Activated naive CD4-positive, alpha-beta T cell treated with anti-CD3 and anti-CD28 coated beads for 36 hours (primary cell): ENCODE data around the gene MCU. TPM values are rescaled to one million over a fixed set of nuclear protein-coding genes. Genes with fewer than 3 reads are reported as not detected.

Source experiments
- CTCF ChIA-PET: fragments of 350-600 bp; sonication (Branson Sonifier 250); formaldehyde crosslinking; loops from one replicate; lab custom pipeline; 2021; ENCODE audit warnings: antibody characterized with exemption; lab: Charles Lee
- DNase-seq: peaks from one replicate; pipeline ENCODE4 v3.0.0-alpha.2; 2020
- H3K27ac Mint-ChIP-seq: one replicate; pipeline ENCODE4 v1.8.0; 2021; ENCODE audit warnings: mild to moderate bottlenecking, mixed read lengths
- H3K27me3 Mint-ChIP-seq: one replicate; pipeline ENCODE4 v1.8.0; 2021; ENCODE audit warnings: low read depth, mixed read lengths
- H3K36me3 Mint-ChIP-seq: one replicate; pipeline ENCODE4 v1.8.0; 2021; ENCODE audit warnings: low read depth, mixed read lengths
- H3K4me1 Mint-ChIP-seq: one replicate; pipeline ENCODE4 v1.8.0; 2021; ENCODE audit warnings: low read depth, mixed read lengths
- H3K4me3 Mint-ChIP-seq: one replicate; pipeline ENCODE4 v1.8.0; 2021; ENCODE audit warnings: mild to moderate bottlenecking, moderate library complexity, mixed read lengths
- H3K9me3 Mint-ChIP-seq: one replicate; pipeline ENCODE4 v1.8.0; 2021; ENCODE audit warnings: mixed read lengths
- intact Hi-C: fragments of 100-400 bp; cut with micrococcal nuclease; formaldehyde crosslinking; loops from one replicate; pipeline ENCODE4 v1.15.1; 2023
- total RNA-seq, 2 experiments: library from RNA; stranded (reverse); gene quantifications; one replicate each; pipeline ENCODE4 v1.2.3, GENCODE V29; 2021

Gene MCU
- total RNA-seq, 2 experiments from 2014 or later, result 23.6 to 25.6 TPM

DNA sequence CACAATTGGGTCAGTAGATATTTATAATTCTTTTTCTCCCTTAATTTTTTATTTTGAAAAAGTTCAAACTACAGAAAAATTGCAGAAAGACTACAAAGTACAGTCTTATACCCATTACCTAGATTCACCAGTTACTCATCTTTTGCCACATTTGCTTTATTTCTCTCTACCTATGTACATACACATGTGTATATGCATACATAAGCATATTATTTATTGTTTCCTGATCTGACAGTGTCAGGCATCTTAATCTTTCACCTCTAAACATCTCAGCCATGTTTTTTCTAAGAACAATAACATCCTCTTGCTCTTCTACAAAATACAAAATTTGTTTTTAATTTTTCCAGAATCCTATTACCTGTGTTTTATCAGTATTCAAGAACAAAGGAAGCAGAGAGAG, 133.2 kb downstream of the MCU start:
- Mint-ChIP-seq H3K27ac (no peak overlapping the region), H3K9me3 (peaks cover 3% of the 10 kb centered on the region), H3K4me1 (no peaks in the 10 kb centered on the region), H3K4me3 (no peak overlapping the region), H3K27me3 (no peaks in the 10 kb centered on the region), H3K36me3 (no peaks in the 10 kb centered on the region)
- no peak for DNase-seq
- intact Hi-C loops, result no loop called here
- CTCF ChIA-PET, result no interaction called here

DNA sequence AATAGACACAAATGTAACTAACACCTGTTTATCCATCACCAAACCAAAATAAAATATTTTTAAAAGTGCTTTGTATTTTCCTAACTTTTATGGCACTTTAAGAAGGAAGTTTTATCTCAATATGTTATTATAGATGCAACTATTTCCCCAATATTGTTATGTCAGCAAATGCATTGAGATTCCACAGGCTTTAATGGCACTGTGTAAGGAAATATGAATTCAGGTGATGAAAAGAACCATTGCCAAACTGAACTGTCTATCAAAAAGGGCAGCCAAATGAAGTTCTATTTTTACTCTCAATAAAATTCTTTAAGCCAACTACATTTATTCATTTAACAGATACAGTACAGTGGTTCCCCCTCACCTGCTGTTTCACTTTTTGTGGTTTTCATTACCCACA, 134.4 kb downstream of the MCU start:
- Mint-ChIP-seq H3K9me3 (peaks cover 3% of the 10 kb centered on the region), H3K4me1 (no peaks in the 10 kb centered on the region), H3K36me3 (no peaks in the 10 kb centered on the region), H3K27ac (no peak overlapping the region), H3K4me3 (no peak overlapping the region), H3K27me3 (no peaks in the 10 kb centered on the region)
- DNase-seq, result no peak
- CTCF ChIA-PET, result no interaction called here
- intact Hi-C loops, result no loop called here

DNA sequence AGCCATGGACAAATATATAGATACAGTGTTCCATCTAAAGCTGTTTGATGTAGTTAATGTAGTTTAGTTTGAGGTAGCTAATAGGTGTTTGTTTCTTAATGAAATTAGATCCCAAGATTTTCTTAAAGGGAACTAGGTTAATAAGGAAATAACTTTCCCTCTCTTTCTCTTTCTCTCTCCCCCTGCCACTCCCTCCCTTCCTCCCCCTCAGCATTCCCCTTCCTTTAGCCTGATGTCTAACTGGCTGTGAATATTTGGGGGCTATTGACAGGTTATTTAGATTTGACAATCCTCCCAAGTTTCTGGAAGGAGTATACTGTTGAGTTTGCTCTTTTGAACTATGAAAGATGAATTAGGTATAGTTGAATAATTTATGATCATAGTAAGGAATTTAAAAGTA, 136.4 kb downstream of the MCU start:
- no peaks in the 10 kb centered on the region for H3K36me3 Mint-ChIP-seq
- no peaks in the 10 kb centered on the region for H3K27me3 Mint-ChIP-seq
- no peak for DNase-seq
- CTCF ChIA-PET, result no interaction called here
- intact Hi-C loops, result no loop called here
- H3K4me1 Mint-ChIP-seq, result no peaks in the 10 kb centered on the region
- no peak overlapping the region for H3K4me3 Mint-ChIP-seq
- H3K27ac Mint-ChIP-seq, result no peak overlapping the region
- H3K9me3 Mint-ChIP-seq, result no peaks in the 10 kb centered on the region

DNA sequence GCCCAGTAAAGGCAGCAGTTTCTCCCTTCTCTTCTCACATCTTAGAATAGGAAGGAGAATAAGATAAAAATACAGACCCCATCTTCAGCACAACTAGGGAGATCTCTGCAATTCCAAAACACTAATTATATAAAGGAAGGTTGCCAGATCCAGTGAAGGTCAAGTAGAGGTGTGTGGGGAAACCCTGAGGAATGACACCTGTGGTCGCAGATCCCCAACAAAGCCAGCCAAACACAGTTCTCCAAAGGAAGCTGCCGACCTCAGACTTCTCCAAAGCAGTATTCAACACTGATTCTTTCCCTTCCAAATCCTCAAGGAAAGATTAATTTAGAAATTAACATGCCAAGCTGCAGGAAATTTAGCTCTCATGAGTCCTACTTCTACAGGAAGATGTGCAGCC, 138.7 kb downstream of the MCU start:
- no peak for DNase-seq
- H3K4me3 Mint-ChIP-seq, result no peak overlapping the region
- intact Hi-C loops, result no loop called here
- CTCF ChIA-PET, result no interaction called here
- no peak overlapping the region for H3K27ac Mint-ChIP-seq
- H3K9me3 Mint-ChIP-seq, result no peaks in the 10 kb centered on the region
- H3K4me1 Mint-ChIP-seq, result no peaks in the 10 kb centered on the region
- H3K36me3 Mint-ChIP-seq, result no peaks in the 10 kb centered on the region
- no peaks in the 10 kb centered on the region for H3K27me3 Mint-ChIP-seq

DNA sequence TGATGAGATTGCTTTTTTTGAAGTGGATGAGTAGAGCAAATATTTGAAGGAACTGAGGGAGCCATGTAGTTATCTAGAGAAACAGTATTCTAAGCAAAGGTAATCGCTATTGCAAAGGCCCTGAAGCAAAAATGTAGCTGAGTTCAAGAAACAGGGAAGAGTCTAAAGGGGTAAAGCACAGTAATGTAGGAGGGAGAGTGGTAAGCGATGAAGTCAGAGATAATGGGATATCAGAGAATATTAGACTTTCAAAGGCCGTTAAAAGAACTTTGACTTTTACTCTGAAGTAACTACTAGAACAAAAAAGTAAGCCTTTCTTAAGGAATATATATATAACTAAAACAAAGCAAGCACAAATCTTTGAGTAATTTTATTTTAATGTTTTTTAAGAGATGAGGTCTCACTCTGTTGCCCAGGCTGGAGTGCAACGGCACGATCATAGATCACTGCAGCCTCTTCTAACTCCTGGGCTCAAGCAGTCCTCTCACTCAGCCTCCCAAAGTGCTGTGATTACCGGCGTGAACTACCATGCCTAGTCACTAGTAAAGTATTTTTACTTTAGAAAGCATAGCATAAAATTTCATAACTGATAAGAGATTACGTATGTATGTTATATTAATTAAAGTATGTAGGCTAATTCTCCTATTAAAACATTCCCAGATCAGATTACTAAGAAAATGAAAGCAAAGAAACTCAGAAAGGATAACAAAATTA, 139.9 kb downstream of the MCU start:
- DNase-seq, result no peak
- CTCF ChIA-PET, result no interaction called here
- no peaks in the 10 kb centered on the region for H3K4me1 Mint-ChIP-seq
- no peaks in the 10 kb centered on the region for H3K36me3 Mint-ChIP-seq
- H3K4me3 Mint-ChIP-seq, result no peak overlapping the region
- H3K9me3 Mint-ChIP-seq, result no peaks in the 10 kb centered on the region
- intact Hi-C loops, result no loop called here
- no peak overlapping the region for H3K27ac Mint-ChIP-seq
- no peaks in the 10 kb centered on the region for H3K27me3 Mint-ChIP-seq

DNA sequence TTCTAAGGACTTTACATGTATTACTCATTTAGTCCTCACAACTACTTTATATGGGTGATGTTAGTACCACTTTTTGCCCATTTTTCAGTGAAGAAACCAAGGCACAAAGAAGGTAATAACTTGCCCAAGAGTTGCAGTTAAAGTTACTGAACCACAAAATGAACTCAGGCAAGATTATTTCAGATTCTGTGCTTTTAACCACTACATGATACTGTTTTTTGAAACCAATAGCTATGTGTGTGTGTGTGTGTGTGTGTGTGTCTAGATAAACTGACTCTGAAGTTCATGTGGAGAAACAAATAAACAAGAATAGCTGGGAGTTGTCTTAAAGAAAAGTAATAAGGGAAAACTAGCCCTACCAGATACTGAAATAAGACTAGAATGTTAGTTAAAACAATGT, 140.8 kb downstream of the MCU start:
- intact Hi-C loops, result no loop called here
- CTCF ChIA-PET, result interaction anchor here (1.4 to 4.9 kb wide), 3 partner anchors 137 to 468 kb away, joined by 3 to 45 read pairs (median 6); no protein-coding TSS in a partner anchor

DNA sequence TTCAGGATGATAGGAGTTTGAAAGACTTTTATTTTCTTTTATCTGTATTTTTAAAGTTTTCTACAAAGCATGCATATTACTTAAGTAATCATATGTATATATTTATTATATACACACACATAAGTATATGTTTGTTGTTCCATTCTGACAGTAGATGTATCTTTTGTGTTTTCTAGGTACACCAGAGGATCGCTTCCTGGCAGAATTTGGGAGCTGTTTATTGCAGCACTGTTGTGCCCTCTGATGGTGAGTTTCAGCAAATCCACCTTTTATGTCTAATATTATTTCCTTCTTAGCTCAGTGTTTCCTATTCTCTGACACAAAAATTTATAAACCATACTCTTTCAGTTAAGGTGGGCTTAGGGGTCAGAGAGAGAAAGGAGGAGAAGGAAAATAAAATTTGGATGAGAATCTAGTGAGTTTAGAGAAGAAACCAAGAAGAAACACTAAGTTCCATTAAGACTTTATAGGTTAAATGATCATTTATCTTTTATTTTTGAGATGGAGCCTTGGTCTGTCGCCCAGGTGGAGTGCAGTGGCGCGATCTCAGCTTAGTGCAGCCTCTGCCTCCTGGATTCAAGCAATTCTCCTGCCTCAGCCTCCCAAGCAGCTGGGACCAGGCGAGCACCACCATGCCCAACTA, 142.4 kb downstream of the MCU start:
- Mint-ChIP-seq H3K4me1 (no peaks in the 10 kb centered on the region), H3K27me3 (no peaks in the 10 kb centered on the region), H3K27ac (no peak overlapping the region), H3K36me3 (no peaks in the 10 kb centered on the region), H3K4me3 (no peak overlapping the region), H3K9me3 (no peaks in the 10 kb centered on the region)
- CTCF ChIA-PET, result interaction anchor here (0.6 to 4.9 kb wide), 7 partner anchors 25 to 472 kb away, joined by 3 to 45 read pairs (median 3); no protein-coding TSS in a partner anchor
- peak; percentile 61 for DNase-seq
- intact Hi-C loops, result loop anchor here (1.0 kb wide), 2 partner anchors 140 to 470 kb away; no protein-coding TSS in a partner anchor

More for the DNA sequence above, 140.8 kb downstream of the MCU start:
- Mint-ChIP-seq H3K4me1 (no peaks in the 10 kb centered on the region), H3K27me3 (no peaks in the 10 kb centered on the region), H3K4me3 (no peak overlapping the region), H3K27ac (no peak overlapping the region), H3K9me3 (no peaks in the 10 kb centered on the region), H3K36me3 (no peaks in the 10 kb centered on the region)
- no peak for DNase-seq

DNA sequence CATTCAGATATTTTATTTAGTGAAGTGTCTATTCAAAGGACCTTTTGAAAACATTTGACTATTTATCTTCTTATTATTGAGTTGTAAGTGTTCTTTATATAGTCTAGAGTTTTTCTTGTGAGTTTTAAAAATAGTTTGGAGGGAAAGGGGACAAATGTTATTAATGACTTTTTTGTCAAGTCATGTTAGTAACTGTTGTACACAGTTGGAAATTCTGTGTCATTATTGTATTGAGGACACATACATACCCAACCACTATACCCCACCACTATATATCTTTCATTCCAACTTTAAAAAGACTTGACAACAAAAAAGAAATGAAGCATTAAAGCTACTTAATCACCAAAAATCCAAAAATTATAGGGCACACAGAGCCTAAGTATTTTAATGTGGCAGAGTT, 148.4 kb downstream of the MCU start:
- no peaks in the 10 kb centered on the region for H3K36me3 Mint-ChIP-seq
- H3K27ac Mint-ChIP-seq, result no peak overlapping the region
- no peak for DNase-seq
- no peaks in the 10 kb centered on the region for H3K4me1 Mint-ChIP-seq
- intact Hi-C loops, result no loop called here
- no peaks in the 10 kb centered on the region for H3K9me3 Mint-ChIP-seq
- CTCF ChIA-PET, result no interaction called here
- no peak overlapping the region for H3K4me3 Mint-ChIP-seq
- H3K27me3 Mint-ChIP-seq, result no peaks in the 10 kb centered on the region

DNA sequence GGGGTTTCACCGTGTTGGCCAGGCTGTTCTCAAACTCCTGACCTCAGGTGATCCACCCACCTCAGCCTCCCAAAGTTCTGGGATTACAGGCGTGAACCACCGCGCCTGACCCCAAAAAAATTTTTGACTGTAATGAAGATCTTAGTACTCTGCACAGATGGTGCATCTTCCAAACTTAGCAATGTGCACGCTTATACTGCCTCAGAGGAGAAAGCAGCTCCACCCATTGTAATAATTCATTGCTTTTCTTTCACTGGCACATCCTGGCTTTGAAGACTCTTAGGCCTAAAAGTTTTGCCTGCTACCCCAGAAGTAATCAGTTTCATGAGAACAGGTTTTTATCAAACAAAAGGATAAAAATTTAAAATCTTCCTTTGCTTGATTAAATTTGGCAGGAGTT, 149.5 kb downstream of the MCU start:
- H3K36me3 Mint-ChIP-seq, result no peaks in the 10 kb centered on the region
- H3K27ac Mint-ChIP-seq, result no peak overlapping the region
- intact Hi-C loops, result no loop called here
- no peaks in the 10 kb centered on the region for H3K9me3 Mint-ChIP-seq
- CTCF ChIA-PET, result no interaction called here
- no peak for DNase-seq
- peaks cover 2% of the 10 kb centered on the region for H3K4me1 Mint-ChIP-seq
- H3K4me3 Mint-ChIP-seq, result no peak overlapping the region
- no peaks in the 10 kb centered on the region for H3K27me3 Mint-ChIP-seq

DNA sequence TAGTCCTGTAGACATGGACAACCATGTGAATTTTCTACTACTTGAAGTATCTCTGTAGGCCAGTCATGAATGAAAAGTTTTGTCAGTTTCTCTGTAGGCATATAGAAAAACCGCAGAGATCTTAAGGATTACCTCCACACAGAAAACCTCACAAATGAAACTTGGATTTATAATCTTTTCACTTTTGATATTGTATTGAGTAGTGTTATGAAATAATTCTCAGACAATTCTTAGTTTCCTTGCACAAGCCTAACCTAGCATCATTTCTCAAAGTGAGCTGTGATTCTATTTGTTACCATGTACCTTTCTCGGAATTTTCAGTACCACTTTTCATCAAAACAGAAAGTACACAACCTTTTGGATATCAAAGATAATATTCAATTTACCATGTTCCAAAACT, 150.2 kb downstream of the MCU start:
- no peaks in the 10 kb centered on the region for H3K9me3 Mint-ChIP-seq
- H3K27ac Mint-ChIP-seq, result no peak overlapping the region
- H3K4me3 Mint-ChIP-seq, result no peak overlapping the region
- H3K4me1 Mint-ChIP-seq, result peaks cover 2% of the 10 kb centered on the region
- no peaks in the 10 kb centered on the region for H3K27me3 Mint-ChIP-seq
- no peaks in the 10 kb centered on the region for H3K36me3 Mint-ChIP-seq
- no peak for DNase-seq
- CTCF ChIA-PET, result no interaction called here
- intact Hi-C loops, result no loop called here

DNA sequence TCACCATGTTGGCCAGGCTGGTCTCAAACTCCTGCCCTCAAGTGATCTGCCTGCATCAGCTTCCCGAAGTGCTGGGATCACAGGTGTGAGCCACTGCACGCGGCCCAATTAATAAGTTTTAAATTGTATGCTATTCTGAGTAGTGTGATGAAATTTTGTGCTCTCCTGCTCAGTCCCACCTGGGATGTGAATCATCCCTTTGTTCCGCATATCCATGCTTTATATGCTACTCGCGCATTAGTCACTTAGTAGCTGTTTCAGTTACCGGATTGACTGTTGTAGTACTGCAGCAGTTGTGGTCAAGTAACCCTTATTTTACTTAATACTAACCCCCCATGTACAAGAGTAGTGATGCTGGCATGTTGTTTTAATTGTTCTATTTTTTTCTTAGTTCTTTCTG, 154.3 kb downstream of the MCU start:
- Mint-ChIP-seq H3K4me1 (peaks cover 2% of the 10 kb centered on the region), H3K4me3 (no peak overlapping the region), H3K9me3 (peaks cover 2% of the 10 kb centered on the region), H3K27ac (no peak overlapping the region), H3K36me3 (peaks cover 4% of the 10 kb centered on the region), H3K27me3 (no peaks in the 10 kb centered on the region)
- intact Hi-C loops, result no loop called here
- peak; percentile 5 for DNase-seq
- CTCF ChIA-PET, result no interaction called here

DNA sequence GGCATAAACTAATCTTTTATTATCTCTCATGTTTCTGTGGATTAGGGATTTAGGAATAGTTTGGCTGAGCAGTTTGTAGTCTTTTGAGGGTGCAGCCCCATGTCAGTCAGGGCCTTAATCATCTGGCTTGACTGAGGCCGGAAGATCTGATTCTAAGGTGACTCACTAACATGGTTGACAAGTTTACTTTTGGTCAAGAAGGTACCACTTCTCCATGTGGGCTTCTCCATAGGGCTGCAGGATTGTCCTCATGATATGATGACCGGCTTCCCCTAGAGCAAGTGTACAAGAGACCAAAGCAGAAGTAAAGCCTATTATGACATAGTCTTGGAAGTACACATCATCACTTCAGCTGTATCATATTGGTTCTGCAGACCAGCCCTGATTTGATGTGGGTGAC, 155.7 kb downstream of the MCU start:
- H3K27me3 Mint-ChIP-seq, result no peaks in the 10 kb centered on the region
- peaks cover 4% of the 10 kb centered on the region for H3K36me3 Mint-ChIP-seq
- CTCF ChIA-PET, result no interaction called here
- H3K9me3 Mint-ChIP-seq, result peaks cover 2% of the 10 kb centered on the region
- H3K27ac Mint-ChIP-seq, result no peak overlapping the region
- H3K4me3 Mint-ChIP-seq, result no peak overlapping the region
- H3K4me1 Mint-ChIP-seq, result peaks cover 2% of the 10 kb centered on the region
- intact Hi-C loops, result no loop called here
- no peak for DNase-seq

DNA sequence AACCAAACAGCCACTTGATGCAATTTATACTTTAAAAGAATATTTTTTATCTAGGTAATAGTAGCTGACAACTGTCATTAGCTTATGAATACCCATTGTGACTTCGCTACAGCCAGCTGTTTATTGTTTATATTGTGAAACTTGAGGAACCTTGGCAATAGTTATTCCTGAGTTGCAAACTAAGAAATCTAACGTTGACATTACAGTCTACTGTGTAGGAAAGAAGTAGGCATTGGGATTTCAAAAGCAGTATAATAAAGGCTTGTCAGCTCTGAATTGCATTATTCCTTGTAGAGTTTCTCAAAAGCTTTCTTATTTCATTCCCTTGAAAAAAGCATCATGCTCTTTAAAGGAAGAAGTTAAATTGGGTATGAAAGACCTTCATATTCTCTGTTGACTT, 158.9 kb downstream of the MCU start:
- H3K4me1 Mint-ChIP-seq, result peaks cover 2% of the 10 kb centered on the region
- DNase-seq, result no peak
- peaks cover 4% of the 10 kb centered on the region for H3K36me3 Mint-ChIP-seq
- H3K27me3 Mint-ChIP-seq, result no peaks in the 10 kb centered on the region
- H3K9me3 Mint-ChIP-seq, result peaks cover 2% of the 10 kb centered on the region
- H3K27ac Mint-ChIP-seq, result no peak overlapping the region
- H3K4me3 Mint-ChIP-seq, result no peak overlapping the region
- CTCF ChIA-PET, result interaction anchor here (1.3 kb wide), 1 partner anchor 16 kb away, joined by 3 read pairs; no protein-coding TSS in a partner anchor
- intact Hi-C loops, result no loop called here
